Skeletal muscle tissue (tissue), 4 donors: ENCODE results near the gene FH. TPM values are rescaled to one million over a fixed set of nuclear protein-coding genes. Genes with fewer than 3 reads are reported as not detected.

ENCODE experiments used
- H3K27ac ChIP-seq: one replicate; pipeline ENCODE4 v1.7.0; 2013; ENCODE audit warnings: mild to moderate bottlenecking, low read depth, low read length, inconsistent platforms
- H3K27me3 ChIP-seq, 3 donors: one replicate each; pipeline ENCODE4 v1.7.0; 2013; ENCODE audit warnings: low read length in 3 of 3; ENCODE audit not compliant: control insufficient read depth in 3 of 3, insufficient read depth in 3 of 3
- H3K36me3 ChIP-seq, 3 donors: one replicate each; pipeline ENCODE4 v1.7.0; 2013; ENCODE audit warnings: low read length in 3 of 3; ENCODE audit not compliant: control insufficient read depth in 3 of 3, insufficient read depth in 3 of 3
- H3K4me1 ChIP-seq, 3 donors: one replicate each; pipeline ENCODE4 v1.7.0; 2013; ENCODE audit warnings: low read length in 3 of 3, mild to moderate bottlenecking in 3 of 3; ENCODE audit not compliant: control insufficient read depth in 3 of 3, insufficient read depth in 3 of 3
- H3K4me3 ChIP-seq, 3 donors: one replicate each; pipeline ENCODE4 v1.7.0; 2013; ENCODE audit warnings: low read length in 3 of 3
- H3K9ac ChIP-seq, 3 donors: one replicate each; pipeline ENCODE4 v1.7.0; 2013; ENCODE audit warnings: low read length in 3 of 3, mild to moderate bottlenecking in 3 of 3, moderate library complexity in 2 of 3, low read depth in 1 of 3
- H3K9me3 ChIP-seq, 3 donors: one replicate each; pipeline ENCODE4 v1.7.0; 2013; ENCODE audit warnings: low read length in 3 of 3; ENCODE audit not compliant: control insufficient read depth in 3 of 3
- total RNA-seq: library from RNA; depleted of rRNA; stranded (reverse); fragments of >200 nt; gene quantifications from one replicate; pipeline ENCODE4 v1.2.3, GENCODE V29; 2014
- donor health status: Osteomylitis.

The FH gene
- total RNA-seq: 79.9 TPM

DNA sequence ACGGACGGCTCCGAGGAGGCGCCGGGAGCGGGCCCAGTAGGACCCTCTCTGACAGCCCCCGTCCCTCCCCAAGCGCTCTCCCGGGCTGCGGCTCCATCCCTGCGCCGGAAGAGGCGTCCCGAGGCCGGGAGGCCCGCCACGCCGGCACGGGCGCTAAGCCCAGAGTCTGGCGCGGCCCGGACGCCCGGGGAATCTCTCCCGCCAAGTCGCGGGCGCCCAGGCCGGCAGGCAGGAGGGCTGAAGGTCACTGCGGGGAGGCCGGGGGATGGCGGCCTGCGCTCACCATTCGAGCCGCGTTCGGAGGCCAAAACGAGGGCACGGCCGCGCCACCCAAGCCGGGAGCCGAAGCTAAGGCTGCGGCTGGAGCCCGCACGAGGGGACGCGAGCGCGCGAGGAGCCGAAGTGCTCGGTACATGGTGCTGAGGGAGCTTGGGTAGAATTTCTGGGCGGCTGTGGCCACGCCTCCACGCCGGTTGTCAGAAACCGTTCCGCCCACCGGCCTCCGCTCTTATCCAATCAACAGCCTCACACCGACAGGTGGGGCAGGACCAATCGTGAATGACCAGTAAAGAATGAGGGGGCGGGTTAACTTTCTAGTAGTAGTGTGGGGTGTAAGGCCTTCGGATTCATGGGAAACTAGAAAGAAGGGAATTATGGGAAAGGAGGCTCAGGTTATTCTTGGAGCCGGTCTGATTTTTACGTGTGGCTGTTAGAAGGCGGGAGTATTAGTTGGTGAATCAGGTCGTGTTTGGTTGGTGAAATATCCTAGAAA, at the start of gene FH:
FH (minus strand) TSS at position 448 of the 772 bp plus-strand sequence; CDS start at position 415, 33 bp downstream.
- H3K27me3 ChIP-seq: no peaks in the 10 kb centered on the region
- peaks cover 0 to 7% (median 3%) of the 10 kb centered on the region in 3 donors for H3K36me3 ChIP-seq
- H3K4me1 ChIP-seq: peaks cover 7 to 10% (median 9%) of the 10 kb centered on the region in 3 donors
- no peaks in the 10 kb centered on the region for H3K9me3 ChIP-seq
- peak within 1 kb of the TSS; percentile 88 to 90 (median 88) for H3K9ac ChIP-seq
- peak within 1 kb of the TSS; percentile 77 for H3K27ac ChIP-seq
- H3K4me3 ChIP-seq: peak within 1 kb of the TSS; percentile 85 to 89 (median 89)

DNA sequence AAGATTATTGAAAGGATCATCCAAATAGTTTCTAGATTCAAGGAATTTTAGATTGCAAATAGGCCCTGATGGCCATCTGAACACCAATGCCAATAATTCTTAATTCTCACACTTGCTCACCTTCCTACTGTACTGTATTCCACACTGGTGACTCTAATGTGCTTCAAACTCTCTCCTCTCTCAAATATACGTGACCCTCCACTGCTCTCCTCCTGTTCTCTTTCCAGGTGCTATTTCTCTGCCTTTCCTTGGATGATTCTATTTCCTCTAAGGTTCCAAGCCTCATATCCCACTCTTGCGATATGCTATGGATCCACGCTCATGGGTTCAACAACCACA, 41.3 kb upstream of the FH start:
- Histone ChIP-seq H3K9ac (no peak overlapping the region), H3K27ac (no peak overlapping the region), H3K27me3 (no peaks in the 10 kb centered on the region), H3K36me3 (no peaks in the 10 kb centered on the region), H3K4me3 (no peak overlapping the region), H3K9me3 (no peaks in the 10 kb centered on the region), H3K4me1 (no peaks in the 10 kb centered on the region)

GRCh38 chr1:241560146-241560848, 40.7 kb upstream of the FH start:
- no peak overlapping the region for H3K9ac ChIP-seq
- no peak overlapping the region for H3K27ac ChIP-seq
- no peaks in the 10 kb centered on the region for H3K36me3 ChIP-seq
- H3K9me3 ChIP-seq: no peaks in the 10 kb centered on the region
- no peaks in the 10 kb centered on the region for H3K27me3 ChIP-seq
- H3K4me1 ChIP-seq: no peaks in the 10 kb centered on the region
- H3K4me3 ChIP-seq: no peak overlapping the region

DNA sequence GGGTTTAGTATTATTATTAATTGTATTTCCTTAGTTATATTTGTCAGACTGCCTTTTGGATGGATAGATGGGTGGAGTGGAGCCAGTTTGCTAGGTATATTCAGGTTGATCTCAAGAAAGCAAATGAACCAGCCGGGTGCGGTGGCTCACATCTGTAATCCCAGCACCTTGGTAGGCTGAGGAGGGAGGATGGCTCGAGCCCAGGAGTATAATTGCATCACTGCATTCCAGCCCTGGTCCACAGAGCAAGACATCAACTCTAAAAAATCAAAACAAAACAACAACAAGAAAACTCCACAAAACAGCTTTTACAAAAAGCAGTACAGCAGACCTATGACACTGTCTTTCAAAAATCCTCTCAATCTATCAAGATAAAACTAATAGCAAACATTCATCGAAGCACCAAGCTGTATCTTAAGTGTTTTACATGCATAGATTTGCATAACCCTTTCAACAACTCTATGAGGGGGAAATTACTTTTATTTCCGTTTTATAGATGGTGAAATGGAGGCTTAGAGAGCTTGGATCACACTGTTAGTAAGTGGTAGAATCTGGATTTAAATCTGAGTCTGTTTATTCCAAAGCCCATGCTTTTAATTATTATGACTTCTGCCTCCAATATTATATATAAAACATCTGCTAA, 38.1 kb upstream of the FH start:
- H3K27me3 ChIP-seq: no peaks in the 10 kb centered on the region
- H3K36me3 ChIP-seq: no peaks in the 10 kb centered on the region
- H3K9me3 ChIP-seq: no peaks in the 10 kb centered on the region
- no peak overlapping the region for H3K27ac ChIP-seq
- H3K4me1 ChIP-seq: no peaks in the 10 kb centered on the region
- H3K9ac ChIP-seq: no peak overlapping the region
- H3K4me3 ChIP-seq: no peak overlapping the region

DNA sequence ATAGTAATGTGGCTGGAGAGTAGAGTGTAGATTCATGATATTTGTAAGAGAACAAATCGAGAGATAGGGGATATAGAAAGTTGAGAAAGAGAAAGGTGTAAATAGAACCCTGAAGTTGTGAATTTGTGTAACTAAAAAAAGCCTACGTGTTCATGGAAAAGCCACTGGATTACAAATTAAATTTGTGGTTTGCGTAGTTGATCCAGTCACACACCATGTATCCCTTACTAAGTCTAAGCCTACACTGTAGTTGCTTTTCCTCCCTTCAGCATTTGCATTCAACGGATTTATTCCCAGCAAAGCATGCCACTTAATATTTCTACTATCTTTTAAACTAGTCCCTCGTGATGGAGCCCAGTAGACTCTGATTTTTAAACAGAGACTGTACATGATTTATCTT, 37.5 kb upstream of the FH start:
- no peaks in the 10 kb centered on the region for H3K27me3 ChIP-seq
- no peak overlapping the region for H3K9ac ChIP-seq
- H3K9me3 ChIP-seq: no peaks in the 10 kb centered on the region
- H3K4me1 ChIP-seq: no peaks in the 10 kb centered on the region
- H3K4me3 ChIP-seq: no peak overlapping the region
- H3K36me3 ChIP-seq: no peaks in the 10 kb centered on the region
- no peak overlapping the region for H3K27ac ChIP-seq

- H3K4me1 ChIP-seq: no peaks in the 10 kb centered on the region
- no peaks in the 10 kb centered on the region for H3K36me3 ChIP-seq
- H3K27me3 ChIP-seq: no peaks in the 10 kb centered on the region
- no peak overlapping the region for H3K9ac ChIP-seq
- no peaks in the 10 kb centered on the region for H3K9me3 ChIP-seq
- no peak overlapping the region for H3K4me3 ChIP-seq
- no peak overlapping the region for H3K27ac ChIP-seq
Measured at GRCh38 chr1:241555526-241555925, 36.0 kb upstream of the FH start.

- H3K27me3 ChIP-seq: no peaks in the 10 kb centered on the region
- H3K9ac ChIP-seq: no peak overlapping the region
- H3K36me3 ChIP-seq: no peaks in the 10 kb centered on the region
- no peak overlapping the region for H3K27ac ChIP-seq
- H3K4me3 ChIP-seq: no peak overlapping the region
- H3K9me3 ChIP-seq: no peaks in the 10 kb centered on the region
- H3K4me1 ChIP-seq: no peaks in the 10 kb centered on the region
Measured at GRCh38 chr1:241553886-241554592, 34.5 kb upstream of the FH start.

- no peaks in the 10 kb centered on the region for H3K36me3 ChIP-seq
- no peaks in the 10 kb centered on the region for H3K9me3 ChIP-seq
- H3K27me3 ChIP-seq: no peaks in the 10 kb centered on the region
- no peak overlapping the region for H3K27ac ChIP-seq
- H3K9ac ChIP-seq: no peak overlapping the region
- H3K4me1 ChIP-seq: no peaks in the 10 kb centered on the region
- H3K4me3 ChIP-seq: no peak overlapping the region
Measured at GRCh38 chr1:241551759-241552638, 32.4 kb upstream of the FH start.

DNA sequence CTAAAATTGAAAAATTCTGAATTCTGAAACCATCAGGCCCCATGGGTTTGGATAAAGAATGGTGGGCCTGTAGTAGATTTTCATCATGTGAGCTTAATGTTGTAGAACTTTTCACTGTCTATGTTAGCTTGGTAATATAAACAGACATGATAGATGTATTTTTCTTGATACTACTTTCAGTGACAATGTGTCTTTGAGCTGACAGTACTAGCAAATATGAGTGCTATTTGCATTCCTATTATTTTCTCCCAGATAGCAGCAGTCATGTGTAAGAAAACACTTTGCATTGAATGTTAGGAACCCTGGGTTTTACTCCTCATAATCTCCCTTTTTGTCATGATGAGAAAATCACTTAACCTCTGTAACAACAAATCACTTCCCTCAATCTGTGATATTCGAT, 30.8 kb upstream of the FH start:
- Histone ChIP-seq H3K4me1 (no peaks in the 10 kb centered on the region), H3K4me3 (no peak overlapping the region), H3K27ac (no peak overlapping the region)

More for the DNA sequence above, 30.8 kb upstream of the FH start:
- H3K36me3 ChIP-seq: no peaks in the 10 kb centered on the region
- H3K27me3 ChIP-seq: peaks cover 0 to 3% (median 0%) of the 10 kb centered on the region in 3 donors
- no peak overlapping the region for H3K9ac ChIP-seq
- H3K9me3 ChIP-seq: no peaks in the 10 kb centered on the region
